ENCODE data around the gene CEP43.

Gene CEP43, protein sequence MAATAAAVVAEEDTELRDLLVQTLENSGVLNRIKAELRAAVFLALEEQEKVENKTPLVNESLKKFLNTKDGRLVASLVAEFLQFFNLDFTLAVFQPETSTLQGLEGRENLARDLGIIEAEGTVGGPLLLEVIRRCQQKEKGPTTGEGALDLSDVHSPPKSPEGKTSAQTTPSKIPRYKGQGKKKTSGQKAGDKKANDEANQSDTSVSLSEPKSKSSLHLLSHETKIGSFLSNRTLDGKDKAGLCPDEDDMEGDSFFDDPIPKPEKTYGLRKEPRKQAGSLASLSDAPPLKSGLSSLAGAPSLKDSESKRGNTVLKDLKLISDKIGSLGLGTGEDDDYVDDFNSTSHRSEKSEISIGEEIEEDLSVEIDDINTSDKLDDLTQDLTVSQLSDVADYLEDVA

DNA sequence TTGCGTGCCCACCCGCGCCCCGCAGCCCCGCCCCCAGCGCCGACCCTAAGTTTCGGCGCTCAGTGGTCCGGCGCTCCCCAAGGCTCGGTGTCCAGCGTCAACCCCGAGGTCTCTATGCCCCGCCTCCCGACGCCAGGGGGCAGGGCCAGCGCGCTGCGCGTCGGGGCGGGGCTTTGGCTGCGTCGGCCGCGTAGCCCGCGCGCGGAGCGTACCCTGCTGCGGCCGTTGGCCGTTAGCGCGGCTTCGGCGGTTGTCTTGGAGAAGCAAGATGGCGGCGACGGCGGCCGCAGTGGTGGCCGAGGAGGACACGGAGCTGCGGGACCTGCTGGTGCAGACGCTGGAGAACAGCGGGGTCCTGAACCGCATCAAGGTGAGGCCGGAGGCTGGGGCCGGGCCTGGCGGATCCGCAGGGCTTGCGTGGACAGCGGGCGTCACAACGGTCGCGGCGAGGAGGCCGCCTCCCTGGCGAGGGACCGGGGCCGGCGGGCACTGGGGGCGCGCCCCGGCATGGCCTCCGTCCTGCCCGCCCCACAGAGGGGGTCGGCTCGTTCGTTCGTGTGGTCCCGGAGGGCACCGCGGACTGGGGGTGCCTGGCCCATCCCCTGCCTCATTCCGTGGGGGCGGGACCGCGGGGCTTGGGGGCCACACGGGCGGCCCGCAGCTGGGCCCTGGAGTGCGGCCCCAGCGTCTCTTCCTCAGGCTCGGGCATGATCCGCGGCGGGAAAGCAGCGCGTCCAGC, at the start of gene CEP43:
TSS of gene CEP43 (plus strand) at position 253 of the 739 bp plus-strand sequence. CDS start at position 269, 16 bp downstream.
- peak; percentile 93 for DNase-seq

DNA sequence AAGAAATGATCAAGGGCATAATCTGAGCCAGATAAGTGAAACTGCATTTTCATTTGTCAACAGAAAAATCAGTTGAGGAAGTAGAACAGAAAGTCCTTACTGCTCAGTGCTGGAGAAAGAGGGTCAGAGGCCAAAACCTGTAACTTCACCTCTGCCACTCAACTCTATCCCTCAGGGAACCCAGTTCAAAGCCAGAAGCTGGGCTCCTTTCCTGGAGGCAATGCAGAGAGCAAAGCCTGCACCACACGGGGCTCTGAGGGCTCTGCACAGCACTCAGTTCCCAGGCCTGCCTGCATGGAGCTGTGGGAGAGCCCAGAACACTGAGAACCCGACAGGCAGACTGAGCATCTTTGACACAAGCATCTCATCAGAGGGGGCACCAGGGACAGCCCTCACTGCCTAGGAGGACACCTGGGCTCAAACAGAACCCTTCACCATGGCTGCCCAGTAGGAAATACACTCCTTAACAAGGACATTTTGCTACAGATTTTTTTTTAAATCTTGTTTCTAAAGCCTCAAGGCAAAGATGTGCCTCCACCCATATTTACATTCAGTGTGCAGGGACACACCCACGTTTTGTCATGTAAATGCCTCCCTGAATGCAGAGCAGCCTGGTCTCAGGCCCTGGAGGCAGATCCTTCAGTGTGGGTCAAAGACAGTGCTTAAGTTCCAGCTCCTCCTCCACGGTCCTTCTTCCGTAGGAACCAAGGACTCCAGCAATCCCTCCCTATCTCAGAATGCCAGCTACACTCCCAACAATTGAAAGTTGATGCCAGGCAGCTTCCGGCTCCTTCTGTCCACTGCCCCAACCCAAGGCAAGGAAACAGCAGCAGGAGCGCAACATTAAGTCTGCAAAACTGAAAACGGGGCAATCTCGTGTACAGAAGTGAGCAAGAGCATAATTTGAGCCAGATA, 49.4 kb upstream of the CEP43 start:
- DNase-seq: no peak

DNA sequence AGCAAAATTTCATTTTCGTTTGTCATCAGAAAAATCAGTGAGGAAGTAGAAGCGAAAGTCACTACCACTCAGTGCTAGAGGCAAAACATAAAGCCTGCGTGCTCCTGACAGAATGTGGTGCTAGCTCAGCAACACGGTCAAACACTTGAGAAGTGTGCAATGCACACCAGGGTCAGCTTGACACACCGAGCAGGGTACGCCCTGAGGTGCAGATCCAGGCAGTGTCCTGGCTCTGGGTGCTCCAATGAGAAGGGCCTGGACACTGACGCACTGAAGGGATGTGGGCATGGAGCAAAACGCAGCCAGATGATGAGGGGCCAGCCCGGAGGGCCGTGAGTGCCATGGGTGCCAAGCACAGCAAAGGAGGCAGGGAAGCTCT, 48.8 kb upstream of the CEP43 start:
- DNase-seq: no peak

DNA sequence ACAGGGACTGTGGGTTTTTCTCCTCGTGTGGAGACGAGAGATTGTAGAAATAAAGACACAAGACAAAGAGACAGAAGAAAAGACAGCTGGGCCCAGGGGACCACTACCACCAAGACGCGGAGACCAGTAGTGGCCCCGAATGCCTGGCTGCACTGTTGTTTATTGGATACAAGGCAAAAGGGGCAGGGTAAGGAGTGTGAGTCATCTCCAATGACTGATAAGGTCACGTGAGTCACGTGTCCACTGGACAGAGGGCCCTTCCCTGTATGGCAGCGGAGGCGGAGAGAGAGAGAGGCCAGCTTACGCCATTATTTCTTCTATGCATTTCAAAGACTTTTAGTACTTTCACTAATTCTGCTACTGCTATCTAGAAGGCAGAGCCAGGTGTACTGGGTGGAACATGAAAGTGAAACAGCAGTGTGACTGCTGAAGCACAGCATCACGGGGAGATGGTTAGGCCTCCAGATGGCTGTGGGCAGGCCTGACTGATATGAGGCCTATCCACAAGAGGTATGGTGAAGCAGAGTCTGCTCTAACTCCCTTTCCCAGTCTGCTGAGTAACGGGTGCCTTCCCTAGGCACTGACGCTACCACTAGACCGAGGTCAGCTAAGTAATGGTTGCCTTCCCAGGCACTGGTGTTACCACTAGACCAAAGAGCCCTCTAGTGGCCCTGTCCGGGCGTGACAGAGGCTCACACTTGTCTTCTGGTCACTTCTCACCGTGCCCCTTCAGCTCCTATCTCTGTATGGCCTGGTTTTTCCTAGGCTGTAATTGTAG, 48.1 kb upstream of the CEP43 start:
- peak; percentile 80 for DNase-seq

DNA sequence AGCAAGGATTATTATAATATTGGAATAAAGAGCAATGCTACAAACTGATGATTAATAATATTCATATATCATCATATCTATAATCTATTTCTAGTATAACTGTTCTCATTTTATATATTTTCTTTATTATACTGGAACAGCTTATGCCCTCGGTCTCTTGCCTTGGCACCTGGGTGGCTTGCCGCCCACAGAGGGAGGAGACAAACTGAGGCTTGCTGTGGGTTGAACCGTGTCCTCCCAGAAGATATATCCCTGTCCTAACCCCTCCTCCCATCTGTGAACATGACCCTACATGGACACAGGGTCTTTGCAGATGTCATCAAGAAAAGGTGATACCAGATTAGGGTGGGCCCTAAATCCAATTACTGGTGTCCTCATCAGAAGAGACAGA, 47.5 kb upstream of the CEP43 start:
- DNase-seq: no peak

DNA sequence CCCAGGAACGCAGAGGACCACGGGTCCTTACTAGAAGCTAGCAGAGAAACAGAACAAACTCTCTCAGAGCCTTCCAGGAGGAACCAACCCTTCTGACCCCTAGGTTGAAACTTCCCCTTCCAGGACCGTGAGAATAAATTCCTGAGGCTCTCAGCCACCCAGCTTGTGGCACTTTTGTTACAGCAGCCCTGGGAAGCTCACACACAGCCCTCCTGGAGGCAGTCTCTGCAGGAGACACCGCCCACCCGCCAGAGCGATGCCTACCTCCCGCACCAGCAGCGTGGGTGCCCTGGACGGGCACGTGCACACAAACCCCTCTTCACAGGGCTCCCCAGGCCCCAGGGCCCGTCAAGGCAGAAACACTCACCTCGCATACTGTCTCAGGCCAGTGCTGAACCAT, 47.1 kb upstream of the CEP43 start:
- DNase-seq: no peak

DNA sequence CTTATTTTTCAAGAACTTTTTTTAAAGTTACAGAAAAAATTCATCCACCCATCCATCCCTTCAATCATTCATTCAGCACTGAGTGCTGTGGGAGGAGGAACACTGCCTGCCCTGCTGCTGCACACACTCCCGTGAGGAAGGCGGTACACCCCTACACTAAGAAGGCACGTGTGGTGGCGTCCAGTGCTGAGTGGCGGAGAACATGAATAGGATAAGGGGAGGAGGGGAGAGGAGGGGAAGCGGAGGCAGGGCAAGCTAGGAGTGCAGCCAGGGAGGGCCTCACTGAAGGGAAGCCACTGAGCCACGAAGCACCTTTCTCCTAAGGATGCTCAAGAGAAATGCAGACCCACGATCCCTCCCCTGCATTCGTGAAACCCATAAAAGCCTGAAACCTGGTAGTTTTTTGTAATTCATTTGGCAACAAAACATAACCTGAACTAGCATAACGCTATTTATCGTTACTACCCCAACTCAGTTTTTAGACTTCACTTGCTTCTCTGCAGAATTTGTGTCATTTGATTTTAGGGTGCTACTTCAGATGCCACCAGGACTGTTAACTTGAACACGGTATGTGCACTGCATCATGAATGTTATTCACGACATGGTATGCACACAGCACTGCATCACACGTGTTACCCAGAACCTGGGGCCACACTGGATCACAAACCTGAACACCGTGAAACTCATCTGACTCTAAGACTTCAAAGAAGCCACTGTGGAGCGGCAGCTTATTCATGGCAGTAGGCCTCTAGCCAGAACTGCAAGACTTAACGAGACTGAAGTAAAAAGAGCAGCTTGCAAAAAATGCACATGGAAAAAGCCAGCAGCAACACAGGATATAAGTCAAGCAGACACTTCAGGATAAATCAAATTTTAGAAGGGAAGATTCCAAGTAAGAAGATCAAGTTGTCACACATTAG, 46.4 kb upstream of the CEP43 start:
- DNase-seq: no peak

DNA sequence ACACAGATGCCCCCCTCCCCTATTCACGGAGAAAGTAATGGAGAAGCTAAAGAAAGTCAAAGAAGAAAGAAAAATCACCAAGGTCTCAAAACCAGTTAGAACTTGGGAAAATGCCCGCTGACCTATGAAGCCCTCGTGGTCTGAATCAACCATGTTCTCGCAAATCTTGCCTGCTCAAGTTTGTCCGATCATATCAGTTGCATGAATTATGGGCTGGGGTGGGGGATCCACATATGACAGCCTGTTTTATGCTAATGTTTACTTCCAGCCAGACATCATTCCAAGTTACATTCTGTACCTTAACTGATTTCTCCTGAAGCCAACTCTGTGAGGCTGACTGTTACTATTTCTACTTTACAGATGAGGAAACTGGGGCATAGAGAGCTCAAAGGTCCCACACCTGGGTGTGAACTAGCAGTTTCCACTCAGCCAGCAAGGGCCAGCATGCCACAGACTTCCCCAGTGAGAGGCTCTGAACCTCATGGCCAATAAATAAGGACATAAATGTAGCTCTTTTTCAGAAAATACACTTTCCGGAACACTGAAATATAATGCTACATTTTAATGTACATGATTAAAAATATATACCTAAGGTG, 45.0 kb upstream of the CEP43 start:
- no peak for DNase-seq

DNA sequence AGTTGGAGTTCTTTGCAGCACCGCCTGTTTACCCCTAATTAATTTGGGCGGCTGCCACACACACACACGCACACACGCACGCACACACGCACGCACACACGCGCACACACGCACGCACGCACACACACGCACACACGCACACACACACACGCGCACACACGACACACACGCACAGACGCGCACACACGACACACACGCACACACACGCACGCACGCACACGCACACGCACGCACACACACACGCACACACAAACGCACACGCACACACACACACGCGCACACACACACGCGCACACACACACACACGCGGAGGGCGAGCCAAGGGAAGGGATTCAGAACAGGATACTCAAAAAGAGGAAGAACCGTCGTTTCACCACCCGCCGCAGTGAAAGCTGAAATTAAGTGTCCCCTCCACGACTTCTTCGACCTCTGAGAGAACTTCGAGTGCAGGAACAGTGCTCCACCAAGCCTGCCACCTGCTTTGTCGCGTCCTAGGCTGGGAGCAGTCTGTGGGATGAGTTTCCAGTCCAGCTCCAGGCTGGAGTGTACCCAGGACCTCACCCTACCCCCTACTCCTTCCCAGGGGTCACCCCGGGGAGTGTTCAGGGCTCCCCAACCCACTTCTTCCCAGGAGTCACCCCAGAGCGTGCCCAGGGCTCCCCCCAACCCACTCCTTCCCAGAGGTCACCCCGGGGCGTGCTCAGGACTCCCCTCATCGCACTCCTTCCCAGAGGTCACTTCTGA, 43.9 kb upstream of the CEP43 start:
- no peak for DNase-seq

DNA sequence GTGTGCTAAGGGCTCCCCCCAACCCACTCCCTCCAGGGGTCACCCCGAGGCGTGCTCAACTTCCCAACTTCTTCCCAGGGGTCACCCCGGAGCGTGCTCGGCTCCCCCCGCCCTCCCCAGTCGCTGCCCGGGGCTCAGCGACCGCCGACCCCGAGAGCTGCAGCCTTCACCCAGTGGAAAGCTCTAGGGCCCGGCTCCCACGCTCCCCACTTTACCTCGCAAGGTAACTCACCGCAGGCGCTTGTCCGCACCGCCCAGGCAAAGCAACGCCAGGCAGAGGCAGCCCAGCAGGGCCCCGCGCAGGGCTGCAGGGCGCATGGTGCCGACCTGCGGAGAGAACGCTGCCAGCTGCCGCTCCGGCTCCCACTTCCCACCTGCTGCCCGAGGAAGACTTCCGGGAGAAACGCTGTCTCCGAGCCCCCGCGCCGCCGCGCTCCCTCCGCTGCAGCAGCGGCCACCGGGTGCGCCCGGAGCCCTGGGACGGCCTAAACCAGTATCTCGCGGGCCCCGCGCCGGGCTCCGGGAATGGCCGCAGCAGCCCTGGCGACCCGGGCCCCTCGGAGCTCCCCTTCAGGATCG, 43.2 kb upstream of the CEP43 start:
- peak; percentile 26 for DNase-seq

DNA sequence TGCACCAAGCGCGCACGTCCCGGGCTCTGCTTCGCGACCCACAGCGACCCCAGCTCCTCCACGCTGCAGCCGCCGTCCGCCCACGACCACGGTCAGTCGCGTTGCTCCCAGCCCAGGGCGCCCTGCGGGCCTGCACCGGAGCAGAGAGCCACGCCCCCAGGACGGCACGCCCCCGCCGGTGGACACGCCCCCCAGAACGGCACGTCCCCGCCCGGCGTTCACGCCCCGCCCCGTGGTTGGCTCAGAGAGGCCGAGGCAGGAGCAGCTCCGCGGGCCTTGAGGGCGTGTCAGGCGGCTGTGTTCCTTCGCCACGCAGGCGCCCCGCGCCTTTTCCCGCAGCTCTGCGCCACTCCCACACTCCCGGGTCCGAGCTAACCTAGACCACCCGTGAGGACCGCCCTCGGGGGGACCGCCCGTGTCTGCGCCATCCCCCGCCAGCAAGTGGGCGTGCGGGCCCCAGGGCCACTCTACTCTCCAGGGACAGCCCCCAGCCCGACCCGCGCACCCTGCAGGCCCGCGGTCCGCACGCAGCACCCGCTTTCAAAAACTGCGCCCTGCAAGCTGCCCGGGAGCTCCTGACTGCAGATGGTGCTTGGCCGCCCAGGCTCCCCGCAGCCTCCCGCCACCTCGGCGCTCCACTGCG, 42.6 kb upstream of the CEP43 start, which contains the start of gene RNASET2:
TSS of gene RNASET2 (minus strand) at position 107 of the 643 bp plus-strand sequence. CDS start 368 bp downstream, outside the sequence.
- peak; percentile 73 for DNase-seq

DNA sequence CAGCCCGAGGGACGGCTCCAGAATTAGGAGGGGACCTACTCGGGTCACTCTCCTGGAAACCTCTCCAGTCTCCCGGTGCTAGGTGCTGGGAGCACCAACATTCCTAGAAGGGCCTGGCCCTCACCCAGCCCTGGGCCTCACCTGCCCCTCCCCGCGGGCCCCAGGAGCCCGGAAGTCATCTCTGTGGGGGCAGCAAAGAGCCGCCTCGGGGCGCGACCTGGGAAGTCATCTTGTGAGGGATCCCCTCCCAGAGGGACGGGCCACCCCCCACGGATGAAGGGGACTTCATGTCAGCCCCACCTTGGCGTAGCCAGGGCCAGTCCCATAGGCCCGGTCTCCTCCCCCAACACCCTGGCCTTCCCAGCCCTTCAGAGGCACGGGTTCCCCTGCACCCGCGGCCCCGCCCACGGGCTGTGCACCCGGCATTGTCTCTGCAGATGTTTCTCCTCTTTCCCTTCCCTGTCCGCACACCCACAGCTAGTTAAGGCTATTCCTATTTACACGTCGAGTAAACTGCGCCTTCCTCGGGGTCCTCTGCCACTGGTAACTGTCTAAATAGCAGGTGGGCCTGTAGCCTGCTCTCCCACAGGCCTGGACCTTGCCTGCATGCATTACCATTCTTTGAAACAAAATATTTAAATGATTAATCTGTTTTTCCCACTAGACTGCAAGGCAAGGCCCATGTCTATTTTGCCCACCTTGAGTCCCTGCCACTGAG, 42.0 kb upstream of the CEP43 start:
- no peak for DNase-seq

DNA sequence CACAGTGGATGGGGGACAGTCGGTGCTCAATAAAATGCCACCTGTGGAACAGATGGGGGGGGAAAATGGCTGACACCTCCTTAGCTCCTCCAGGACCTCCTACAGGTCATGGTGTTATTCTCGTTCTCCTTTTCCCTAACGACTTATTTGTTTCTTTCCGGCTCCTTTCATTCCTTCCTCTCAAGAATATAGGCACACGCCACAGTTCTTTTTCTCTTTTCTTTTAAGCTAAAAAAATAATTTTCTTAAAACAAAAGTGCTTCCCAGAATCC, 41.5 kb upstream of the CEP43 start:
- DNase-seq: no peak

DNA sequence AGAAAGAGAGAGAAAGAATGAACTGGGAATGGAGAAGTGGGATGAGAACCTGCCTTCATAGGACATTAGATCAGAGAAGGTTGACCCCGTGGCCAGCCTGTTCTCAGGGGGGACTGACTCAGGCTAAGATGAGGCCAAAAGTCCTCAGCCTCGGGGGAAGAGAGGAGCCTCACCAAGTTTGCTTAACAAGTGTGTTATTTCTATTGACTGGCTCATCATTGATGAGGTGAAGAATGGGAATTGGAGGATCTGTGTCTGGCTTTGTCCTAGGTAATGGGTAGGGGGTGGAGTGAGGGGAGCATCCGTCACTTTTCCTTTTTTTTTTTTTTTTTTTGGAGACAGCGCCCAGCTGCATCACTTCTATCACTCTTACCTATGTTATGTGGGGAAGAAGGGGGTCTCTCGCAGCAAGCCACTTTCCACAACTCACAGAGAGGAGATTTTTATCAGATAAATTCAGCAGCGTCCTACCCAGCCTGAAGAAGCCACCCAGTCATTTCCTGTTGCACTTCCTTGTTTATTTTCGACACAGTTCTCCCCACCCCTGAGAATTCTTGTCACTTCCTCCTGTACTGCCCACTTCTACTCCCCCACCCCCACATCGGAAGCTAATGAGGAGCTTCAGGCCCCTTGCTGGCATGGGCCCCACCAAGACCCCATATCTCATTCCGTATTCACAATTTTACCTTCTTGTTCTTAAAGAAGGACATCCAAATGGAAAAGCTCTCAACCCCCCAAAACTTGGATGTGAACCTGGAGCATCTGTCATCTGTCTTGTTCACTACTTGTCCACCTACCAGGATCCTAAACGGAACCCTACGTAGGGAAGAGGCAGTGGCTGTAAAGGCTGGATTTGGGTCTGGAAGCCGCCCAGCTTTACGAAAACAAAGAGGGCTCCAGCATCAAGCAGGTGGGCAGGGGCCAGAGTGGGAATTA, 40.0 kb upstream of the CEP43 start:
- no peak for DNase-seq

DNA sequence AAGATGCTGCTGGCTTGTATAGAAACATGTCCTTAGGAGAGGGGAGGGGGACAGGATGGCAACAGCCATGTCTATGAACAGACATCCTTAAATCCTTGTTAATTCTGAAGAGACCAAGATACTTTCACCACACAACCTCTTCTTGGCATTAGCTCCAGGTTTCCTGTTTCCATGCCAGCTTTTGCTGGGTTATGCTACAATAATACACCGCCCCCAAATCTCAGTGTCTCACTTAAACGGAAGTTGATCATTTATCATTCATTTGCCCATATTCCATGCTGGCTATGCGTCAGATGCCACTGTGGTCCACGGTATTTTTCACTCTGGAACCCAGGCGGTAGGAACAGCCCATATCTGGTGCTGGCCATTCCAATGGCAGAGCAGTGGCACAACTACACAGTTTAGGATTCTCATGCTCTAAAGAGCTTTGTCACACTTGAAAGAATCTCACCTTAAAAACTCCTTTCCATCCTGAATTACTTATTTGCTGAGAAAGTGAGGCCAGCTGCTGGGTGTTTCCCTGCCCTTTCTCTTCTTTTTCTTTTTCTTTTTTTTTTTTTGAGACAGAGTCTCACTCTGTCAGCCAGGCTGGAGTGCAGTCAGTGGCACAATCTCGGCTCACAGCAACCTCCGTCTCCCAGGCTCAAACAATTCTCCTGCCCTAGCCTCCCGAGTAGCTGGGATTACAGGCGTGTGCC, 39.1 kb upstream of the CEP43 start:
- no peak for DNase-seq

DNA sequence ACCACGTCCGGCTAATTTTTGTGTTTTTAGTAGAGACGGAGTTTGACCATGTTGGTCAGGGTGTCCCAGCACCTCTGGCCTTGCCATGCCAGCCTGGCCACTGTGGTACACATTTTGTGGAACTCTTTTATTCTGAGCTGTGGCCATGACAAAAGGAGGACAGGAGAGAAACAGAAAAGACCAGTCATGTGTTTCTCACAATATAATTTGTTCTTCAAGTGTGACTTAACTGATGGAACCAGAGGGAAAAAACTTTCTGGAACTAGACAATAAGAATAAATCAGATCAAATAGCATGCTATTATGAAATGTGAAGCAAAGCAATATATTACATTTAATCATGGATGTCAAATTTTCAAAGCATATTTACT, 38.6 kb upstream of the CEP43 start:
- no peak for DNase-seq

DNA sequence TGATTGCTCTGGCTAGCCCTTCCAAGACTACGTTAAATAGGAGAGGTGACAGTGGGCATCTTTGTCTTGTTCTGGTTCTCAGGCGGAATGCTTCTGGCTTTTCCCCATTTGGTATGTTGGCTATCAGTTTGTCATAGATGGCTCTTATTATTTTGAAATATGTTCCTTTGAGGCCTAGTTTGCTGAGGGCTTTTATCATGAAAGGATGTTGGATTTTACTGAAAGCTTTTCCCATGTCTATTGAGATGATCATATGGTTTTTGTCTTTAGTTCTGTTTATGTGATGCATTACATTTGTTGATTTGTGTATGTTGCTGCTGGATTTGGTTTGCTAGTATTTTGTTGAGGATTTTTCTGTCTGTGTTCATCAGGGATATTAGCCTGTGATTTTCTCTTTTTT, 32.9 kb upstream of the CEP43 start:
- no peak for DNase-seq

All from NCI-H2029 (cell line).